Esophagus muscularis mucosa (tissue), 3 donors: ENCODE results near the gene NR2C2AP.

Experiments
- EP300 ChIP-seq: sonication (generic); formaldehyde crosslinking; IDR thresholded peaks from one replicate; pipeline ENCODE4 v1.6.1; 2017; ENCODE audit warnings: antibody characterized with exemption
- POLR2A ChIP-seq: fragments of 450-650 bp; IDR thresholded peaks from one replicate; pipeline ENCODE4 v1.6.1; 2017; ENCODE audit warnings: antibody characterized with exemption, moderate library complexity, mild to moderate bottlenecking, low read depth
- POLR2AphosphoS5 ChIP-seq, 2 donors: sonication (generic); formaldehyde crosslinking; IDR thresholded peaks; one replicate each; pipeline ENCODE4 v1.6.1; 2017; ENCODE audit warnings: antibody characterized with exemption in 2 of 2

- TF ChIP-seq POLR2A (no peak), POLR2AphosphoS5 (IDR thresholded peaks at IDR 0.05) (peak; percentile 81 to 86), EP300 (no peak)
These were observed 10.9 kb downstream of the NR2C2AP start, which contains the start of the genes BORCS8 and RFXANK for GRCh38 chr19:19192078-19192882.
